Smooth muscle cell of the brain vasculature (primary cell): ENCODE measurements around the gene USP10.

Experiments used
- DNase-seq: peaks from one replicate; pipeline ENCODE4 v3.0.0-alpha.2; 2012; ENCODE audit warnings: low read depth, low spot score

Gene USP10

GRCh38 chr16:84749815-84750214 lies 50.0 kb downstream of the USP10 start:
- DNase-seq: no peak

GRCh38 chr16:84750575-84750974 lies 50.8 kb downstream of the USP10 start:
- no peak for DNase-seq

GRCh38 chr16:84751241-84751640 lies 51.4 kb downstream of the USP10 start:
- DNase-seq: no peak

- no peak for DNase-seq
These were observed 52.1 kb downstream of the USP10 start for GRCh38 chr16:84751947-84752346.

DNA sequence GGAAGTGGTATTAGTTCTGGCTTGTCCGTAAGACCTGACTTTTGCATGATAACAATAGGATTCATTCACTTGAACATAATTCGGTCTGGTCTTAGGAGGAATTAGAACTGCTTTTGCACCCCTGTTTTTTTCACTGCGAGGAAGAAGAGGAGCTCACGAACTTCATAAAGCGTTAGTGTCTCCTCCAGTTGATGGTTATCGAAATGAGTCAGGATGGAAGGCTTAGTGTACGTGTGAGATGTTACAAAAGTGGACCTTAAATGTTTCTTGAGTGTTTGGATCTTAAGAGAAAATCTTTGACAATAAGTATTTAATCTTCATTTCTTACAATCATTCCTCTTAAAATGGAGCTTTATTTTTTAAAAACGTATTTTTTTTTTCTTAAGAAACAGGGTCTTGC lies 52.8 kb downstream of the USP10 start:
- no peak for DNase-seq

DNA sequence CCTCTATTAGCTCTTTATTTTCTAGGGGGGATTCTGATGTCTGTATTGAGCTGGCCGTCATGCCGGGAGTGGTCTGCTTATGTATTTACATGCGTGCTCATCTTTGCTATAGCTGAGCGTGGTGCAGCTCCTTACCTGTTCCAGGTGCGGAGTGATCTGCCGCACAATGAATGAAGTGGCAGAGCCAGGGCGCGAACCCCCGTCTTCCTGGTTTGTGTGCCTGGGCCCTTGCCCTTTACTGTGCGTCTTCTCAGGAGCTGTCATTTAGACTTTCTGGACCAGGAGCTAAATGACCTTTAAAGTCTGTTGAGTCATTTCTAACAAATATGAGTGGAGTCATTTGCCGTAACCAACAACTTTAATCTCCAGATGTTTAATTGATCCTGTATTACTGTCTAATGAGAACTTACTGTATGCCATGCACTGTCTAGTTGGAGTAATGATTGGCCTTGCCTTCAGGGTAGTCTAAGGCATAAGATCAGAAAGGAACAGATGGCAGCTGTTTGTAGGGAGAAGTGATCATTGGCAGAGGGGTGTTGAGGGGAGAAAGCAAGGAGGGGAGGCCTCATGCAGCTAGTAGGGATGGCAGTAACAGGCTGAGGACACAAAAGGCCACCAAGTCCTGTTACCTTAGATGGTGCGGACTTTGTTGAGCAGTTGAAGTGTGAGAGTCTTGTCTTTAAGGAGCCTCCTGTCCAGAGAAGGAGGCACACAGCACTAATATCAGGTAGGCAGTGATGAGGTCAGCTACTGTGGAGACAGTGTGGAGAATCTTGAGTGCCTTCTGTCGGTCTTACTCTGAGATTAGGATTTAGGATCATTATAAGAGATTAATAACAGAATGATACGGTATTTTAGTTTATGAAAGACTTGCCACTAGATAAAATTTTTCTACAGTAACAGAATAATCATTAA lies 53.9 kb downstream of the USP10 start:
- DNase-seq: no peak

- DNase-seq: peak; percentile 83
These were observed 54.6 kb downstream of the USP10 start for GRCh38 chr16:84754353-84754856.

- DNase-seq: no peak
These were observed 55.3 kb downstream of the USP10 start for GRCh38 chr16:84754956-84755672.

DNA sequence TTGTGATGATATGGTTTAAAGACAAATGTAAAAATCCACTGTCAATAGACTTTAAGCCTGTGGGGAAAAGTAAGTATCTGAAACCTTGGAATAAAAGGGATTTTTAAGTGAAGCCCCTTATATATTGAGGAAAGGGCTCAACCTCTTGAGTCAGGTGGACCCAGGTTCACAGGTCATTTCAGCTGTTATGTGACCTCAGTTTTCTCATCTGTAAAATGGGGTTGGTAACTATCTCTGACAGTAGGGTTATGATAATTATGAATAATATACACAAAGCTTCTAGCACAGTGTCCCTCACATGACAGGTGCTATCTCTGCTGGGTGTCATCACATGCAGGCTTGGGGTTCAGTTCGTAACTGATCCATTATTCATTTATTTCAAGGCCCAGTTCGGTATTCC lies 57.0 kb downstream of the USP10 start:
- DNase-seq: no peak

- DNase-seq: no peak
These were observed 58.8 kb downstream of the USP10 start for GRCh38 chr16:84758627-84759026.

DNA sequence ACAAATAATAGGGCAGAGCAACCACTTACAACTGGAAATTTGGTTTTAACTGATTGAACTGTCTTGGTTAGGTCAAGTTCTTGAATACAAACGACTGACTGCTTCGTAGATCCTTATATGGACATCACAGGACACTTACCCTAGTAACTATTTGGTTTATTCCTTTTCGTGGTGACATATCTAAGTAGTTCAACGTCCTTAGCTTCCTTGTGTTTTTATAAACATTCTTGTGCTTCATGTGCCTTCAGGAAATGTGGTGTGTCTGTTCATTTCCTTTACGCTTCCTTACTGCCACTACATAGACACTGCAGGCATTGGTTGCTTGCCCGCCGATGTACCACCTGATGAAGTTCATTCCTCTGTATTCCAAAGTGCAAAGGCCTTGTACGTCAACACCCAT lies 59.3 kb downstream of the USP10 start:
- DNase-seq: no peak

- DNase-seq: no peak
These were observed 60.1 kb downstream of the USP10 start for GRCh38 chr16:84759906-84760305.

DNA sequence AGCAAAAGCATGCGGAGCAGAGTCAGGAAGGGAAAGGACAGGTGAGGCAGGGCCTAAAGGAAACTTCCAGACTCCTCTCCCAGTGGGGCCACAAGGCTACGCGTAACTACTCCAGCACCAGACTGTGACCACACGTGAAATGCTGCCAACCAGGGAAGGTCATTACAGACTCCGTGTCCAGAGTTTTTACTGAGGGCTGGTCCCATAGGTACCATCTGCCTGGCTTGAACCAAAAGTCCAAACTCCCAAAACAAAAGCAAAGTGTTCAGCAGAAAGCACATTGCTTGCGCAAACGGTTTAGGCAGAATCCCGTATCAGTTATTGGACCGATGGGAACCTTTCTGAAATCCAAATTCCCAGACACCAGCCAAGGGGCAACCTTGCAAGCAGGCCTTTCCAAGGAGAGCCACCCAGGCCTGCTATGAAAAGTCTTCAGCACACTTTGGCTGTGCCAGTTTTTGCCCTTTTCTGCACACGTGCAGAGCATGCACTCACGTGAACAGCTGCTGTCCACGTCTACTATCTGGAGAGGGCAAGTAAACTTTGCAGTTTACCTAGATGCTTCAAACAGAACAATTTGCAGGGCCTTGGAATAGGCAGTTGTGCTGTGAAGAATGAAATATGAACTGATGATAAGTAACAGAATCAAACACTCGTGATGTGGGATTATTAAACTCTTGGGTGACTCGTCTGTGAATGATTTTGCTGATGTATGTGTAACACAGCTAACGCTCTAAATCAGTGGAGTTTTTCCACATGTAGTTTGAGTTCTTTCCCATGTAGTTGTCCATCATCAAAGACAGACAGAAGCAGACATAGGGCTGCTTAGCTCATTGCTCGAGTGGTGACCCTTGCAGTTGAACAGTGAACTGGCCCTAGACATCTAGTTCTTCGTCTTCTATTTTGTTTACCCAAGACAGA lies 61.9 kb downstream of the USP10 start:
- no peak for DNase-seq

DNA sequence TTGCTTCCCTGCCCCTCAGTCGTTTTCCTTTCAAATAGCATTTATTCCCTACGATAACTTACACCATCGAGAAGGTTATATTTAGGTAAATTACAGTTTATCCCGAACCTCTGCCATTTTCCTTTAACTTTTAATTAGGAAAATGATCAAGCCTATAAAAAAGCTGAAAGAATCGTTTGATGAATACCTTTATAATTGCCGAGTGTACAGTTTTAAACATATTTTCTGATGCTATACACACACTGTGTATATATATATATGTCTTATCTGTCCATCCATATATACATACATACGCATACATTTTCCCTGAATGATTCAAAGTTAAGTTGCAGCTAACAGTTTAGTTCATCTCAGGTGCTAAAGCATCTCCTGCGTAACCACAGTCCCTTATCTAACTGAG lies 63.4 kb downstream of the USP10 start:
- DNase-seq: no peak

- DNase-seq: no peak
These were observed 63.8 kb downstream of the USP10 start for GRCh38 chr16:84763629-84764028.

GRCh38 chr16:84764970-84765369 lies 65.2 kb downstream of the USP10 start:
- DNase-seq: no peak

- DNase-seq: no peak
These were observed 66.1 kb downstream of the USP10 start for GRCh38 chr16:84765616-84766580.

DNA sequence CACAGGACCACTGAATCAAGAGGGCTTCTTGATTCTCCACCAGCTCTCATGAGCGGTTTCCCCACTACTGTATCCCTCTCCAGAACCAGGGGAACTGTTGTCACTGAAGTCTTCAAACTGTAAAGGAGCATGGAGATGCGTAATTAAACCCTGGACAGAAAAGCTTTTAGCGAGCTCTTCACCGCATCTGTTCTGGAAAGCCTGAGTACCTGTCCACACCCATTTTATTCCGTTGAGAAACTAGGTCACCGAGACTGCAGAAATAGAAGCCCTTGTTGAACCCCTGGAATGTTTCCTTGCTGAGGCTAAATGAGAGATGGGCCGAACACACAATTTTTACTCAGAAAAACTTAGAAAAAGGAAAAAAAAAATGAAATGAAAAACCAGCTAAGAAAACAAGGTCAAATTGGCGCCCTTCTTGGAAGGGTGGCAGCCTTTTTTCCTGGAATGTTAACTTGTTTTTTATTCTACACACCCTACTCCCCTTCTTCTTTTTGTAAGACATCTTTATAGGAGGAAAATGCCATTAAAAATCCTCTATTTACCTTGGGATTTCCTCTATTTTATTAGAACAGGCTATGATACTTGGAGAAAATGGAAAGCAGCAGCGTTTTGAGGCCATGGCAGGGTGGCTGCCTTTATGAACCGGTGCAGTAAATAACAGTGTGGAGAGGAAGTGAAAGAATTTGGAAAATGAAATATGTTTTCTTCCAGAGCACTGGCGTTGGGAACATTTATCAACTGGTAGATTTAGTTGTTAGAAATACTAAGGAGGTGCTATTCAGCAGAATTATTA lies 67.4 kb downstream of the USP10 start:
- no peak for DNase-seq

DNA sequence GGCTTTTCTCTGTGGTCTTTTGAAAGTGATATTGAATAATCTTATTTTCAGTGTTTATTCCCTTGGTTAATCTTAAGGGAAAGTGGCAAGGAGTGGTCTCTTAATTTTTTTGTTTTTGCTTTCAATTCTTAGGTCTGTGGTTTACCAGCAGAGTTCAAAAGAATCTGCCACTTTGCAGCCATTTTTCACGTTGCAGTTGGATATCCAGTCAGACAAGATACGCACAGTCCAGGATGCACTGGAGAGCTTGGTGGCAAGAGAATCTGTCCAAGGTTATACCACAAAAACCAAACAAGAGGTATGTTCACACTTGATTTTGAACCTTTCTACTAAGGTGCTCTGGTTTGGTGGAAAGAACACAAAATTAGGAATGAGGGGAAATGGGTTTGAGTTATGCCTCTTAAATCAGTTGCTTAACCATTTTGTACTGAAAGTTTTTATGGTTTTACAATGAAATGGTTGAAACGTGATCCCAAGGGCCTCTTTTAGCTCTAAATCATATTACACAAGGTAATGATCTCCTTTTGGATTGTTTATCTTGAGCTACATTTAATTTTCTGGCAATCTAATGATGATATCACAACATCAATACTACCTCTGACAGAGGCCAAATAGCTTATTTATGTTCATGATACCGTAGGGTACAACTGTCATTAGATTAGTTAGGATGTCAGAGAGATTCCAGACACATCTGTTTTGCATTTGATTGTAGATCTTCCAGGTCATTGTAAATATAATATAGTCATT lies 68.4 kb downstream of the USP10 start:
- DNase-seq: no peak
